Neural crest cell (in vitro differentiated cells): ENCODE measurements around the gene GCNT3. TPM values are rescaled to one million over a fixed set of nuclear protein-coding genes. Genes with fewer than 3 reads are reported as not detected.

ENCODE experiments used
- DNase-seq: peaks from one replicate; pipeline ENCODE4 v3.0.0; 2021; ENCODE audit warnings: low read depth, mixed read lengths, low spot score
- H3K27ac Mint-ChIP-seq: one replicate; pipeline ENCODE4 v1.8.0; 2021; ENCODE audit warnings: mild to moderate bottlenecking, mixed read lengths; ENCODE audit not compliant: unreplicated experiment
- H3K27me3 Mint-ChIP-seq: 2 replicates; pipeline ENCODE4 v1.8.0; 2021; ENCODE audit warnings: low read depth, mild to moderate bottlenecking, mixed read lengths
- H3K36me3 Mint-ChIP-seq: 2 replicates; pipeline ENCODE4 v1.8.0; 2021; ENCODE audit warnings: low read depth, mild to moderate bottlenecking, mixed read lengths
- H3K4me1 Mint-ChIP-seq: 2 replicates; pipeline ENCODE4 v1.8.0; 2021; ENCODE audit warnings: mixed read lengths
- H3K4me3 Mint-ChIP-seq: one replicate; pipeline ENCODE4 v1.8.0; 2021; ENCODE audit warnings: mild to moderate bottlenecking, mixed read lengths
- H3K9me3 Mint-ChIP-seq: 2 replicates; pipeline ENCODE4 v1.8.0; 2021; ENCODE audit warnings: mixed read lengths
- CTCF ChIP-seq: fragments of 200-600 bp; sonication (generic); conservative IDR thresholded peaks from 2 replicates; pipeline ENCODE4 v1.5.0; 2021; ENCODE audit warnings: antibody characterized with exemption, mild to moderate bottlenecking
- total RNA-seq: library from RNA; stranded (reverse); gene quantifications from 2 replicates; pipeline ENCODE4 v1.2.1, GENCODE V29; 2021

Gene GCNT3
- total RNA-seq, 1 donor from 2014 or later = not detected

- TF ChIP-seq CTCF = no peak
- DNase-seq = no peak
- Mint-ChIP-seq H3K4me1 (peaks cover 3% of the 10 kb centered on the region), H3K27ac (no peak overlapping the region), H3K27me3 (no peaks in the 10 kb centered on the region), H3K9me3 (no peaks in the 10 kb centered on the region), H3K4me3 (no peak overlapping the region), H3K36me3 (peaks cover 4% of the 10 kb centered on the region)
These were observed 50.7 kb downstream of the GCNT3 start for GRCh38 chr15:59662260-59662659.

DNA sequence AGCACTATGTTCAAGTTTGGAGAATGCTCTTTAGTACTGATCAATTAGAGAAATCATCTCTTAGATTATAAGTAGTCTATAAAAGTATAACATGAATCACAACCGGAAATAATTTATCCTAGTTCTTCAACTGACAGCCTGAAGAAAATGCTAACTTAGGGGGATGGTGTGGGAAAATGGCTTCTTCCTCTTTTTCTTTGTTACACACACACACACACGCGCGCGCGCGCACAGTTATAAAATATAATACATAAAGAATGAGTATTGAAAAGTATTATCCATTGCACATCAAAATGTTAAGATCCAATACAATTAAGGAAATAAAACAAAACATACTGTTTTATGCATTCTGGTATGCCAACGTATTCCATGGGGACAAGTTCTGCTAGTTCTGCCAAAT is 57.0 kb downstream of the GCNT3 start:
- Mint-ChIP-seq H3K27me3 (no peaks in the 10 kb centered on the region), H3K27ac (no peak overlapping the region), H3K4me3 (no peak overlapping the region), H3K36me3 (peaks cover 6% of the 10 kb centered on the region), H3K9me3 (no peaks in the 10 kb centered on the region), H3K4me1 (no peaks in the 10 kb centered on the region)
- DNase-seq = no peak
- no peak for TF ChIP-seq CTCF

Other genes with a start within 250 kb of the GCNT3 start
- 26.1 and 34.5 TPM in 2 replicates for gene MYO1E, start 238.9 kb upstream of the GCNT3 start, total RNA-seq
- gene FAM81A, start 173.6 kb upstream of the GCNT3 start, total RNA-seq = 3.8 and 4.2 TPM in 2 replicates
- gene GTF2A2, start 45.7 kb downstream of the GCNT3 start, total RNA-seq = 125 and 143 TPM in 2 replicates
- gene BNIP2, start 77.5 kb downstream of the GCNT3 start, total RNA-seq = 37.5 and 40.5 TPM in 2 replicates